ENCODE measurements around the gene IL17F. TPM values are rescaled to one million over a fixed set of nuclear protein-coding genes. Genes with fewer than 3 reads are reported as not detected.
A peak's percentile ranks its signal among the peaks of the same experiment; 100 is the strongest.

Gene IL17F
- total RNA-seq, 1 experiment from 2014 or later, result not detected

GRCh38 chr6:52213127-52213526 is 31.2 kb downstream of the IL17F start:
- intact Hi-C loops (cut with micrococcal nuclease; ENCODE audit: unreplicated experiment), result loop anchor here (2.0 kb wide), 1 partner anchor 22 kb away; no protein-coding TSS in a partner anchor
- no peaks in the 10 kb centered on the region for H3K36me3 Mint-ChIP-seq (ENCODE audit: insufficient read depth, unreplicated experiment)
- no peak overlapping the region for H3K27ac Mint-ChIP-seq (ENCODE audit: unreplicated experiment)
- BruUV-seq (replicated peaks), result no TSS peak
- peak; percentile 48 for DNase-seq
- H3K9me3 Mint-ChIP-seq (ENCODE audit: low read depth, unreplicated experiment), result no peaks in the 10 kb centered on the region
- peaks cover 21% of the 10 kb centered on the region for H3K27me3 Mint-ChIP-seq (ENCODE audit: unreplicated experiment)
- TF ChIP-seq CTCF (IDR thresholded peaks at IDR 0.05; ENCODE audit: unreplicated experiment), result no peak
- H3K4me1 Mint-ChIP-seq (ENCODE audit: low read depth, unreplicated experiment), result peaks cover 14% of the 10 kb centered on the region
- H3K4me3 Mint-ChIP-seq (ENCODE audit: low read depth, unreplicated experiment), result no peak overlapping the region
- CTCF ChIA-PET, result interaction anchor here (0.6 to 3.1 kb wide), 5 partner anchors 21 to 450 kb away, joined by 3 to 16 read pairs (median 6); no protein-coding TSS in a partner anchor

GRCh38 chr6:52210227-52210626 is 34.1 kb downstream of the IL17F start:
- Mint-ChIP-seq H3K27ac (ENCODE audit: unreplicated experiment) (no peak overlapping the region), H3K36me3 (ENCODE audit: insufficient read depth, unreplicated experiment) (no peaks in the 10 kb centered on the region), H3K4me3 (ENCODE audit: low read depth, unreplicated experiment) (no peak overlapping the region), H3K4me1 (ENCODE audit: low read depth, unreplicated experiment) (peaks cover 14% of the 10 kb centered on the region), H3K27me3 (ENCODE audit: unreplicated experiment) (peaks cover 21% of the 10 kb centered on the region), H3K9me3 (ENCODE audit: low read depth, unreplicated experiment) (no peaks in the 10 kb centered on the region)
- TF ChIP-seq CTCF (IDR thresholded peaks at IDR 0.05; ENCODE audit: unreplicated experiment), result no peak
- DNase-seq, result no peak
- intact Hi-C loops (cut with micrococcal nuclease; ENCODE audit: unreplicated experiment), result no loop called here
- CTCF ChIA-PET, result no interaction called here
- no TSS peak for BruUV-seq (replicated peaks)

- Mint-ChIP-seq H3K27ac (ENCODE audit: unreplicated experiment) (no peak overlapping the region), H3K9me3 (ENCODE audit: low read depth, unreplicated experiment) (no peaks in the 10 kb centered on the region), H3K4me1 (ENCODE audit: low read depth, unreplicated experiment) (peaks cover 14% of the 10 kb centered on the region), H3K27me3 (ENCODE audit: unreplicated experiment) (peaks cover 21% of the 10 kb centered on the region), H3K4me3 (ENCODE audit: low read depth, unreplicated experiment) (no peak overlapping the region), H3K36me3 (ENCODE audit: insufficient read depth, unreplicated experiment) (no peaks in the 10 kb centered on the region)
- intact Hi-C loops (cut with micrococcal nuclease; ENCODE audit: unreplicated experiment), result no loop called here
- DNase-seq, result no peak
- CTCF ChIA-PET, result no interaction called here
- no peak for TF ChIP-seq CTCF (IDR thresholded peaks at IDR 0.05; ENCODE audit: unreplicated experiment)
- no TSS peak for BruUV-seq (replicated peaks)
These were observed 34.5 kb downstream of the IL17F start for GRCh38 chr6:52209770-52210169.

- TF ChIP-seq CTCF (IDR thresholded peaks at IDR 0.05; ENCODE audit: unreplicated experiment), result no peak
- H3K4me3 Mint-ChIP-seq (ENCODE audit: low read depth, unreplicated experiment), result no peak overlapping the region
These were observed 35.7 kb downstream of the IL17F start for GRCh38 chr6:52208612-52209011.

More at GRCh38 chr6:52208612-52209011, 35.7 kb downstream of the IL17F start:
- DNase-seq, result no peak
- BruUV-seq (replicated peaks), result no TSS peak
- H3K27ac Mint-ChIP-seq (ENCODE audit: unreplicated experiment), result no peak overlapping the region
- no peaks in the 10 kb centered on the region for H3K9me3 Mint-ChIP-seq (ENCODE audit: low read depth, unreplicated experiment)
- intact Hi-C loops (cut with micrococcal nuclease; ENCODE audit: unreplicated experiment), result no loop called here
- H3K4me1 Mint-ChIP-seq (ENCODE audit: low read depth, unreplicated experiment), result peaks cover 14% of the 10 kb centered on the region
- H3K27me3 Mint-ChIP-seq (ENCODE audit: unreplicated experiment), result peaks cover 21% of the 10 kb centered on the region
- no peaks in the 10 kb centered on the region for H3K36me3 Mint-ChIP-seq (ENCODE audit: insufficient read depth, unreplicated experiment)
- CTCF ChIA-PET, result no interaction called here
